ENCODE measurements around the gene NKIRAS1.
A peak's percentile ranks its signal among the peaks of the same experiment; 100 is the strongest.

The NKIRAS1 gene

DNA sequence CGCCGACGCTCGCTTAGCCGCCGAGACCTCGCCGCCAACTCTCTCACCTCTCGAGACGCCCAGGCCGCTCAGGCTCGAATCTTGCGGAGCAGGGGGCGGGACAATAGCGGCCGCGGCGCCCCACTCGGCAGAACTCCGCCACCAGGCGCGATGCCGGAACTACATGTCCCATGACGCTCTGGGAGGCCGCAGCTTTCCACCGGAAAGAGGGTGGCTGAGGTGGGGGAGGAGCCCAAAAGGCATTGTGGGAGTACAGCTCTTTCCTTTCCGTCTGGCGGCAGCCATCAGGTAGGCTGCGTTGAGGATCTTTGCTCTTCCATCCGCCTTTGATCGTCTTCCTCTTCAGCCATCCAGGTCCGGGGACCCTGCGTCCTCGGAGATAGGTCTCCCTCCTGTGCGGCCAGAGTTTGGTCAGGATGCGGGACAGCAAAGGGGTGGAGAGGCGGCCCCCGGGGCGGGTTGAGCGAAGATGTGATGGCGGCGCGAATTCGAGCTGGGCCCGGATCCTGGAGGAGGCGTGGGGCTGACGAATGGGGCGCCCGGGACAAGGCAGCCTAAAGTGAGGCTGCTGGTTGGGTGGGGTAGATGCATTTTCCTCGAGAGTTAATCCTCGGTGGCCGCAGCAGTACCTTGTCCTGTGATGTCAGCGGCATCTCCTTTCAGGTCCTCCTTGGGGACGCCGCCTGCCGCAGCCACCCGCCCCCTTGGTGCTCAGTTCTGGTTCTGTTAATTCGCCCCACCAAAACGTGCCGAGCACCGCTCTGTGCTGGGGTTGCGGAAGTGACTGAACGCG, at the start of gene NKIRAS1, which contains the start of gene RPL15:
NKIRAS1 (minus strand) TSS at position 105 of the 793 bp plus-strand sequence. CDS start 6,086 bp downstream, outside the sequence.
RPL15 (plus strand) TSS at position 247 of the 793 bp plus-strand sequence. CDS start 728 bp downstream, outside the sequence.
- peak; percentile 98 for DNase-seq (ENCODE audit: low read depth)

DNA sequence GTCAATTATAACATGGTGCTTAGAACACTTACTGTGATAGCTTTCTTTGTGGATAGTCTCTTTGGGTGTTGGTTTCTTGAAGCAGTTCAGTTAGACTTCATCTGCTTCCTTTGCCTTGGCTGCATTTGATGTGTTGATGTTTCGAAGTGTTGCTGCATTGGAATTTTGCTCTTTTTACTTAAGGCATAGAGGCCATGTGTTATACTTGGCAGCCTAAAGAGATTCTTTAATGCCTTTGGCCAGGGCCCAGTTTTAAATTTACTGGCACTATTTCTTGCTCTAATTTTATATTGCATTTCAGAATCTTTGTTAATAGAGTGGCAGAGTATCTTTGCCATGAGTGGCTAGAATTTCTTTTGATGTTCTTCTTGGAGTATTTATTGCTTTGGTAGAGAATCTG, 49.5 kb upstream of the NKIRAS1 start:
- DNase-seq (ENCODE audit: low read depth) = peak; percentile 89

DNA sequence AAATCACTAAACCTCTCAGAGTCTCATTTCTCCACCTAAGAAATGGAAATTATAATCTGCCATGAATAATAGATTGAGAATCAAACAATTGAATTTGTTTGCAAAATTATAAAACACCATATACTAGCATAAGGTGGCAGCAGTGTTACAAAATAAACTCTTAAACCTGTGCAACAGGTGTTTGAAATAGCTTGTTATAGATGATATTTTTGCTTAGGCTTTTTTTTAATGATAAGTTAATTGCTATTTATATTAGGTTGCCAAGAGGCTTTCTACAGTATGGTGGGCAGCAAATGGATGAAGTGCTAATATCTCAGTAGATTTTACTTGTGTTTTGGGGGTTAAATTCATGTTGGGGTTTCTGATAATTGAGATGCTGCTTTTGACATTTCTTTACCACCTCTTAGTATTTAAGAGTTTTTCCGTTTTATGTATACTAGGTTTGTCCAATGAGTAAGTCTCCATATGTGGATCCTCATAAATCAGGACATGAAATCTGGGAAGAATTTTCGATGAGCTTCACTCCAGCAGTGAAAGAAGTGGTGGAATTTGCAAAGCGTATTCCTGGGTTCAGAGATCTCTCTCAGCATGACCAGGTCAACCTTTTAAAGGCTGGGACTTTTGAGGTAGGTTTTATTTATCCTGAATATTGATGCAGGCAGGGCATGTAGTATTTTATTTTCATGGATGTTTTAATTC, 47.9 kb upstream of the NKIRAS1 start:
- peak; percentile 40 for DNase-seq (ENCODE audit: low read depth)

DNA sequence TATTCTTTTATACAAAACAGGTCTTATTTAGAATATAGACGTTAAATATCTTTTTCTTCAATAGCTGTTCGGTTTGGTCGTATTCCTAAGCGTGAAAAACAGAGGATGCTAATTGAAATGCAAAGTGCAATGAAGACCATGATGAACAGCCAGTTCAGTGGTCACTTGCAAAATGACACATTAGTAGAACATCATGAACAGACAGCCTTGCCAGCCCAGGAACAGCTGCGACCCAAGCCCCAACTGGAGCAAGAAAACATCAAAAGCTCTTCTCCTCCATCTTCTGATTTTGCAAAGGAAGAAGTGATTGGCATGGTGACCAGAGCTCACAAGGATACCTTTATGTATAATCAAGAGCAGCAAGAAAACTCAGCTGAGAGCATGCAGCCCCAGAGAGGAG, 45.1 kb upstream of the NKIRAS1 start:
- no peak for DNase-seq (ENCODE audit: low read depth)

DNA sequence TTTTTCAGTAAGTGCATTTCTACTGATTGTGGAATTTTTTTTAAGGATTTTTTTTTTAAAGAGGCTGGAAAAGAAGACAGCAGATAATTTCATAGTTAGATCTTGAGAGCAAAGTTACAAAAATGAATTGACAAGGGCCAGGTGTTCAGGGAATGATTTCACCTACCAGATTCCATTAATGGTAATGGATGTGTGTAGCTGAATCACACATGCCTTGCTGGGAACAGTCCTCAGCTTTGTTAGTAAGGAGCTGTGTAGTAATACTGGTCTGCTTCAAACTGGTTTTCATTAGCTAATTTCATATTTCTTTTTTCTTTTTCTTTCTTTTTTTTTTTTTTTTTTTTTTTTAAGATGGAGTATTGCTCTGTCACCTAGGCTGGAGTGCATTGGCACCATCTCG, 44.3 kb upstream of the NKIRAS1 start:
- no peak for DNase-seq (ENCODE audit: low read depth)

DNA sequence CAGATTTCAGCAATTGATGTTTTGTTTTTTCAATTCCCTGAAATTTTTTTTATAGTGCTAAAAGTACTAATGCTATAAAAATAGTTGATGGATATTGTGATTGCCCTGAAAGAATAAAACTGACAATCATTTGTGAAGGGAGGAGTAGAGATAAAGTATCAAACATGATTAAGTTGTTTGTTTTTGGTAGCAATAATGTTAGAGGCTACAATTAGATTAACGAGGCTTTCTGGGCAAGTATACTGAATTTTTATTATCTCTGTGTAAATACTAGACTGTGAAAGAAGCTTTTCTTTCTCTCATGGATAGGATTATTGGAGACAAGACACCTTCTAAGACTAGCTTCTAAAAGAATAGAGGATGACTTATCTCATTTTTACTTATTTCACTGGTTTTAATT, 43.9 kb upstream of the NKIRAS1 start:
- no peak for DNase-seq (ENCODE audit: low read depth)

DNA sequence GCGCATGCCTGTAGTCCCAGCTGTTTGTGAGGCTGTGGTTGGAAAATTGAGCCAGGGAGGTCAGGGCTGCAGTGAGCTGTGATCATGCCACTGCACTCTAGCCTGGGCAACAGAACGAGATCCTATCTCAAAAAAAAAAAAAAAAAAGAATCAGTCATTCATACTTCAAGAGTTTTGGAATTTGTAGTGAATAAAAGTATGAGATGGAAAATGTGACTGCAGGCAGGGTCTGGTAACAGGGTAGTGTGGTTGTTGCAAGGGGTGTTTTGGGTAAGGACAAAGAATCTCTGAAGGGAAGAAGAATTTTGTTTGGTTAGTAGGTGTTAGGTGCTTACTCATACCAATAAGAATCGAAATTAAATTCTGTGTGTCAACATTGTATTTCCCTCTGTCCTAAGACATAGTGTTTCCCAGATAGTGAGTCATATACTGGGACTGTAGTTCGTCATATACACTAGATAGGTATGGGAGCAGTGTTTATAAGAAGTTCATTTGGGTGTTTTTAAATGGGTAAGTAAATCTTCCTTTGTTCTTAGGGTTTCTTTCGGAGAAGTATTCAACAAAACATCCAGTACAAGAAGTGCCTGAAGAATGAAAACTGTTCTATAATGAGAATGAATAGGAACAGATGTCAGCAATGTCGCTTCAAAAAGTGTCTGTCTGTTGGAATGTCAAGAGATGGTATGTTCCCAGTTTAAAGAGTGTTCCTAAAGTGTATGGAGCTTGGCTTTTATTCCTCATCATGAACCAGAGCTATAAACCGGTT, 42.5 kb upstream of the NKIRAS1 start:
- DNase-seq (ENCODE audit: low read depth) = peak; percentile 95

DNA sequence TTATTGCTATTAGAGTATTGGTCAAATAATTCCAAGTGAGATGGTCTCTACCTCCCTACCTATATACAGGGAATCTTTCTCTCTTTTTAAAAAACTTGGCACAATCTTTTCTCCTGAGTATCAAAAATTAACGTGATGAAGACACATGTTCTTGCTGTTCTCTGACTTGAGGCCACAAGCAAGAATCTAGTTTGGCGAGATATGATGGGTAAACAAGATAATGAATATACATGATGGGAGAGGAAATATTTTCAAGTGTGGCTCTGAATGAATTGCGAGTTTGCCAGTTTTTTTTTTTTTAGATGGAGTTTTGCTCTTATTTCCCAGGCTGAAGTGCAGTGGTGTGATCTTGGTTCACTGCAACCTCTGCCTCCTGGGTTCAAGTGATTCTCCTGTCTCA, 39.9 kb upstream of the NKIRAS1 start:
- DNase-seq (ENCODE audit: low read depth) = no peak

DNA sequence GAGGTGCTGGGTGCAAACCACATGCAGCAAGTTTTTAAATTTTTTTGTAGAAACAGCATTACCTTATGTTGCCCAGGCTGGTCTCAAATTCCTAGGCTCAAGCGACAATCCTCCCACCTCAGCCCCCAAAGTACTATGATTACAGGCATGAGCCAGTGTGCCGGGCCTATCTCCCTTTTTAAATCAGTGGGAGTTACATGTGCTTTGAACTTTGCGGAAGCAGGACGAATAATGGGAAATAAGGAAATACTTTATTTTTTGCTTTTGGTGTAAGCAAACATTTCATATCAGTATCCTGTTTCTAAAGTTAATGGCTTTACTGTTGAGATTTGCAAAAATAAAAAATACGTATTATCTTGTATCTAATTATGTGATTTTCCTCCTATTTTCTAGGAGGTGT, 37.4 kb upstream of the NKIRAS1 start:
- no peak for DNase-seq (ENCODE audit: low read depth)

DNA sequence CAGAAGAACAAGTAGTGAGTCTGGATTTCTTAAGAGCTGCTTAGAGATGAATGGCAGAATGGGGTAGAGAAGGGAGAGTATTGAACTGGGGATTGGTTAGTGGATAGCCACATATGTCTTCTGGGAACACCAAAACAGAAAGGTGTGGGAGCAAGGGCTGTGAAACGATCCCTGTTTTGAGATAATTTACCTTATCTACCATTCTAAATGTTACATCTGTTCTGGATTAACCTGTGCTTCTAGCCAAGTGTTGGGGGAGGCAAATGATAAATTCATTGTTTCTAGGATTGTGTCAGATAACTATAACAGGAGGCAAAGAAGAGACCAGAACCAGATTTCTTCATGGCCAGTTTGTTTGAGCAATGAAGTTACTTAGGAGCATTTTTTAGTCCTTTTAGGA, 36.7 kb upstream of the NKIRAS1 start:
- no peak for DNase-seq (ENCODE audit: low read depth)

DNA sequence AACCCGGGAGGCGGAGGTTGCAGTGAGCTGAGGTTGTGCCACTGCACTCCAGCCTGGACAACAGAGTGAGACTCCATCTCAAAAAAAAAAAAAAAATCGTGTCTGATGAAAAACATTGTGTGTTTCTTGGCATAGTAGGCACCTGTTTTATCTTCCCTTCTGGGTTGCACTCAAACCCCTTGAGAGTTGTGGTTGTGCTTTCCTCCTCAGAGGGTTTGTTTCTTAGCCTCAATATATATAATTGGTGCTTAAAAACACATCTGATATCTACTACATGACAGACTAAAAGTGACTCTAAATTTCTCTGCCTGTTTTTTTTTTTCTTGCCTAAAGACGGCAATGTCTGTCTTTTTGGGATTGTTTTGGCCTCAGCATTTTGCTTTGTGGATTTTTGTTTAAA, 35.9 kb upstream of the NKIRAS1 start:
- no peak for DNase-seq (ENCODE audit: low read depth)

DNA sequence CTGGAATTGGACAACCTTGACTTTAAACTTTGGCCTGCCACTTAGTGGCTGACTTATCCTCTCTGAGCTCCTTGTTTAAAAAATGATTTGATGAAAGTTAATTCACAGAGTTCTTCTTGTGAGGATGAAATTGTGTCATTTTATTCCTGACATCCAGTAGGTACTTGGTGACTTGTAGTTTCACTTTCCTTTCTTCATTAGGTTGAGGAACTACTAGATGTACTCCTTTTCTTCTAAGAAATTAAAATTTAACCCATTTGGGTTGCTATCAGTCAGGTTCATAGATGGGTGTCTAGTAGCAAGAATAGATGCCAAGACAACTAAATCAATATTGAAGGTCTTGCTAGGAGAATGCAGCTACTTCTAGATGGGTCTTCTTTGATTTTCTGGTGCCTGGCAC, 33.5 kb upstream of the NKIRAS1 start:
- no peak for DNase-seq (ENCODE audit: low read depth)

DNA sequence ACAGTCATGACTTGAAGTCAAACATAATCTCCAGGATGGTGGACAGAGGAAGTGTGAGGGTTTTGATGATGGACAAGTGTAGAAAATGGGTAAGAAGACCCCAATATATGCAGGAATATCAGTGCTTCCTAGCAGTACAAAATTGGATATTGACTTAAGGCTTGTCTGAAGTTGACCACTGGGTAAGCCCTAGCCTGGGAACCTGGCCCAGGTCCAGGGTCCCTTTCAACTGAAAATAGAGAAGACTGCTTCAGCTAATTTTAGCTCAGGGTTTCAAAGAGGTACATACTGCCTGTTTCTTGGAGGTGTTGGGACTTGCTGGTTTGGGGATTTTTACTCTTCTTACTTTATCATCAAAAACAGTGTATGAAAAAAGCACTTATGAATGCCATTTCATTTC, 33.0 kb upstream of the NKIRAS1 start:
- DNase-seq (ENCODE audit: low read depth) = peak; percentile 57

DNA sequence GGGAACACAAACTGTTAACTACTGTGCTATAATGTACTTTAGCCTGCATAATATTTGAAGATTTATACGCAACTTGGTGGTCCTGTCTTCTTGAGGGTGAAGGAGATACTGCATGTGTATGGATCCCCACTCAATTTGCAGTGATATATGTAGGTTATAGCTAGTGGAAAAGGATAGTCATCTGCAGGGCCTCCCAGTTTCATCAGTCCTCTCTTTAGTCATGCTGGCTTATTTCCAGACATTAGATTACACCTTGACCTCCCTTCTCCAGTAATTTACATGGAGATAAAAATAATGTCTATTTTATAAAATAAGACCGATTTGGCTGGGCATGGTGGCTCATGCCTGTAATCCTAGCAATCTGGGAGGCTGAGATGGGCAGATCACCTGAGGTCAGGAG, 32.0 kb upstream of the NKIRAS1 start:
- DNase-seq (ENCODE audit: low read depth) = peak; percentile 20

DNA sequence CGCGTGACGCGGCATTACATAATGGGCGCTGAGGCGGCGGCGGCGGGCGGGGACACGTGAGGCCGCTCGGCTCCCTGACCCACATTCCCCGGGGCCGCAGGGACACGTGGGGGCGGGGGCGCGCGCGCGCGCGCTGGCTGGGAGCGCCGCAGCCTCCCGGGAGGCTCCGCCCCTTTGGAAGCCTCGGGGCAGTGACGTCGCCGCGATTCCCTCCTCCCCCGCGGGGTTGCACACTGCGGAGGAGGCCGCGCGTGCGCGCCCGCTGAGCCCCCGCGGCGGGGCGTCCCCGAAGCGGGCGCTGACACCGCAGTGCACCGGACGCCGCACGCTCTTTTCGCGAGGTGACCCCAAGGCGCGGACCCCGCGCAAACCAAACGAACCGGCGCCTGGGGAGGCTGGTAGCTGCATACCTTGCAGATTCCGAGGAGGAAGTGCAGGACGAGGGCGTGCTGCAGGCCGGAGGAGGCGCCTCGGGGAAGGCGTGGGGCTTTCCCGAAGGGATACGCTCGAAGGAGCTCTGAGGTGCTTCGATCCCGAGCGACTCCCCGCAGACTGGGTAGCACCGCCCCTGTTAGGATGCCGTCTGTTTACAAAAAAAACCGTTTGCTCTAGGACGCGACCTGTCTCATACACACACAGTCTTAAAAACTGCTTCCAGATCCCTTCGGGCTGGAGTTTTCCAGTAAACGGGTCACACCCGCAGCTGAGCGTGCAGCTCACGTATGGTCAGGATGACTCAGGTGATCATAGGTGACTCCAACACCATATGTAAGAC, 29.3 kb upstream of the NKIRAS1 start:
- DNase-seq (ENCODE audit: low read depth) = peak; percentile 96

DNA sequence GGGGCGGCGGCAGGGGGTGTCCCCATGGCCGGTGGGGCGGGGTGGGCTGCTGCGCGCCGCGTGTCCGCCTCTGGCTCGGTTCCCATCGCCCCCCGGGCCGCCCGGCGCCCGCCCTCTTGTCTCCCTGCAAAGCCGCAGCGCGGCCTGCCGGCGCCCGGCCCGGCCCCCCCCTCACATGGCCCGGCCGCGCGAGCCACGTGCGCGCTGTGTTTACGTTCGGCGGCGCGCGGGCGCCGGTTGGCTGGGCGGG, 28.8 kb upstream of the NKIRAS1 start:
- no peak for DNase-seq (ENCODE audit: low read depth)

DNA sequence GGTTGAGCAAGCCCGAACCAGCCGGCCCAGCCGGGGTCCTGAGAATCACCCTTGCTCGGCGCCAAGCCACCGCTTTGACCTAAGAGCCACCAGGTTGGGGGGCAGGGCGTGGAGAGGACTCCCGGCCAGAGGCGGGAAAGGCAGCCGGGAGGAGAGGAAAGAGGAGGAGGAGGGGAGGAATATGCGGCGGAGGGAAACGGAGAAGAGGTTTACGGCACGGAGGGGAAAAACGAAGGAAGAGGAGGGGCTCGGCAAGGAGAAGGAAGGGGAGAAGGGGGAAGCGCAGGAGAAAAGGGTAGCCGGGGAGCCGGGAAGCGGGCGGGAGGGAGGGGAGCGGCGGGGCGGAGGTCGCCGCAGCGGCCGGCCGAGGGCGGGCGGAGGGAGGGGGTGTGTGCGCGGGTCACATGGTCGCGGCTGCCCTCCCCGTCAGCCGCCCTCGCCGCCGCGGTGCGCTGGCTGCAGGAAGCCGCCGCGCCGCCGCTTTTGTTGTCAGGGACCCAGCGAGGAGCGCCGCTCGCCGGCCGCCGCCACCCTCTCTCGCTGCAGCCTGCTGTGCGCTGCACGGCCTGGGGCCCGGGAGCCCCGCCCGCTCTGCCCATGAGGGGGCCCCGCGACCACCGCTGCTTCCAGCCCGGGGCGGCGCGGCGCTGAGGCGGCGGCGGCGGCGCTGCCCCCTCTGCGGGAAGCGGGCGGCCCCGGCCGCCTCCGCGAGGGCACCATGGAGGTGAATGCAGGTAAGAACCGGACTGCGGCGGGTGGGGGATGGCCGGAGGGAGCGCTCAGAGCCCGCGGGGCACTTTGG, 28.3 kb upstream of the NKIRAS1 start, which contains the start of gene NR1D2:
NR1D2 (plus strand) TSS at position 426 of the 802 bp plus-strand sequence; CDS start at position 719, 293 bp downstream.
- DNase-seq (ENCODE audit: low read depth) = peak; percentile 85

DNA sequence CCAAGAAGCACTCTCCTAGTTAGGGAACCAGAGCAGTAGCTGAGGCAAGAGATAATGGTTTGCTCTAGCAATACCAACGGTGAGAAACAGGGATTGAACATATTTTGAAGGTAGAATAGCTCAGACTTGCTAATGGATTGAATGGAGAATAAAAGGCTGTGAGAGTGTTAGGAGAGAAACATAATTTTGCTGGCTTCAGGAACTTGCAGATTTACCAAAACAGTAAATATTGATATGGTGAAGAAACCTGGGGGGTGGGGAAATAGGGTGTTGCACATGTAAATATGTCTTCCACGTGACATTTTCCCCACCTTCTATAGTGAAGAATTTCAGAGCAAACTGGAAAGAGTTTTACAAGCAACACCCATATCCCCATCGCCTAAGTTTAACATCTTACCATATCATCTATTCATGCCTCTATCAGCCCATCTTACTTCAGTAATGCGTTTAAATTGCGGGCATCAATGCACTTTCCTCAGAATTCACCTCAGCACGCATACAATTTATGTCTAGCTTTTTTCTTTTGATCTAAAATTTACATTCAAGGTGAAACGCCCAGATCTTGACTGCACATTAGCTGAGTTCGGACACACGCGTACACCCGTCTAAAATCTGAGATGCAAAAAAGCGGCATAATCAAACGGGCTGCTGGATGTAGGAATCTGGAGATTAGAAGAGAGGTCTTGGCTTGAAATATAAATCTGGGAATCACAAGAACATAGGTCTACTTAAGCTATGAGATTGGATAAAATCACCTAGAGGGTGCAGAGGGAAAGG, 27.4 kb upstream of the NKIRAS1 start:
- DNase-seq (ENCODE audit: low read depth) = no peak

DNA sequence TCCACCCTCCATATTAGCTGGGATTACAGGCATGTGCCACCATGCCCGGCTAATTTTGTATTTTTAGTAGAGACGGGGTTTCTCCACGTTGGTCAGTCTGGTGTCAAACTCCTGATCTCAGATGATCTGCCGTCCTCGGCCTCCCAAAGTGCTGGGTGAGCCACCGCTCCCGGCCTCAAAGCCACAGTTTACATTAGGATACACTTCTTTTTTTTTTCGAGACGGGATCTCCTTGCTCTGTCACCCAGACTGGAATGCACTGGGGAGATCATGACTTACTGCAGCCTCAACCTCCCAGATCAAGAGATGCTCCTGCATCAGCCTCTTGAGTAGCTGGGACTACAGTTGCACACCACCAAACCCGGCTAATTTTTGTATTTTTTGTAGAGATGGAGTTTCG, 25.8 kb upstream of the NKIRAS1 start:
- no peak for DNase-seq (ENCODE audit: low read depth)

DNA sequence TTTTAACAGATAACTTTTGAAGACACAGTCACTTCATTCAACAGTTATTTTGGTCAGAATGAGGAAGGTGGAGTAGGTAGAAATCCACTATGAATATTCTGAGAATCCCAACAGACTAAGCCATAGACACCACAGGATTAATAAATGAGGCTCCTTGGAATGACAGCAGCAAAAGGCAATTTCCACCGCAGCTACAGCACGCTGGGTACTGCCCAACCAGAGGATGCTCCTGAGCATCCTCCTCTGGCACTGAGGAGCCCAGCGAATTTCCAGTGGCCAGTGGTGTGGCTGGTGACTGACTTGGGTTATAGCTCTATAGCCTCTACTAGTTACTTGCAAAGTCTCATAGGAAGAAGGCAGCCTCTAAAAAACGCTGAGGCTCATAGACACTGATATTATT, 24.6 kb upstream of the NKIRAS1 start:
- no peak for DNase-seq (ENCODE audit: low read depth)
